ENCODE results near the gene ADAMTSL1. TPM values are rescaled to one million over a fixed set of nuclear protein-coding genes. Genes with fewer than 3 reads are reported as not detected.

Gene ADAMTSL1
- total and polyA plus RNA-seq, 2 of the 8 experiments (the other 6 are each of a cell fraction or from before 2014, with no cell fraction given): 0.84 to 1.1 TPM

GRCh38 chr9:18877984-18878383 lies 404.0 kb downstream of the ADAMTSL1 start:
- no peak overlapping the region for H3K27ac ChIP-seq (ENCODE audit: low read depth, low read length)
- FAIRE-seq: no peak

More at GRCh38 chr9:18877984-18878383, 404.0 kb downstream of the ADAMTSL1 start:
- H3K9me3 ChIP-seq (ENCODE audit: insufficient read depth in 2 of 2, low read depth in 1 of 2, low read length in 1 of 2): peaks cover 0 to 3% of the 10 kb centered on the region in 2 experiments; a peak in 2 of 4 replicates
- H4K20me1 ChIP-seq (replicated peaks in 1 of 2; ENCODE audit: control insufficient read depth in 1 of 2, insufficient read depth in 2 of 2, low read length in 2 of 2): no peaks in the 10 kb centered on the region
- no peaks in the 10 kb centered on the region for H3K36me3 ChIP-seq (ENCODE audit: control insufficient read depth in 2 of 4, insufficient read depth in 4 of 4, low read length in 3 of 4)
- H3K79me1 ChIP-seq (ENCODE audit: low read depth, low read length): no peaks in the 10 kb centered on the region
- no peak overlapping the region for H4K8ac ChIP-seq (ENCODE audit: extremely low read depth, insufficient read depth, low read length)
- H3K4me3 ChIP-seq (ENCODE audit: extremely low read depth in 1 of 4, insufficient read depth in 2 of 4, low read depth in 3 of 4, low read length in 4 of 4): no peak overlapping the region
- TF ChIP-seq TCF12 (IDR thresholded peaks at IDR 0.05; ENCODE audit: low read depth, low read length): no peak
- no peak for TF ChIP-seq ASH2L (IDR thresholded peaks at IDR 0.05; ENCODE audit: low read length)
- no peak for TF ChIP-seq PHF8 (conservative IDR thresholded peaks at IDR 0.05; ENCODE audit: low read depth, low read length)
- no peak for TF ChIP-seq JUND (IDR thresholded peaks at IDR 0.05; ENCODE audit: low read length)
- no peak for TF ChIP-seq RFX5 (IDR thresholded peaks at IDR 0.05; ENCODE audit: borderline replicate concordance, low read depth, low read length)
- no peak for TF ChIP-seq YY1 (IDR thresholded peaks at IDR 0.05; ENCODE audit: low read depth, low read length)
- TF ChIP-seq RNF2 (IDR thresholded peaks at IDR 0.05; ENCODE audit: borderline replicate concordance, low read depth, low read length, missing control alignments, poor library complexity, severe bottlenecking): no peak
- TF ChIP-seq SP2 (IDR thresholded peaks at IDR 0.05; ENCODE audit: low read length): no peak
- TF ChIP-seq, protein P1, sequence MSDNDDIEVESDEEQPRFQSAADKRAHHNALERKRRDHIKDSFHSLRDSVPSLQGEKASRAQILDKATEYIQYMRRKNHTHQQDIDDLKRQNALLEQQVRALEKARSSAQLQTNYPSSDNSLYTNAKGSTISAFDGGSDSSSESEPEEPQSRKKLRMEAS (IDR thresholded peaks at IDR 0.05): no peak
- TF ChIP-seq NRF1 (IDR thresholded peaks at IDR 0.05; ENCODE audit: low read depth, low read length): no peak
- no peak for TF ChIP-seq JUN (IDR thresholded peaks at IDR 0.05; ENCODE audit: low read depth, low read length)
- TF ChIP-seq CREB1 (IDR thresholded peaks at IDR 0.05): no peak
- no peak for TF ChIP-seq SAP30 (IDR thresholded peaks at IDR 0.05; ENCODE audit: insufficient read depth, insufficient replicate concordance, low read length)
- H2BK5ac ChIP-seq (ENCODE audit: low read depth, low read length): no peak overlapping the region
- H2BK15ac ChIP-seq (ENCODE audit: low read length): no peak overlapping the region
- H3K56ac ChIP-seq (replicated peaks; ENCODE audit: insufficient read length, low read depth, low read length): no peak overlapping the region
- H3K23ac ChIP-seq (ENCODE audit: insufficient read length): no peak overlapping the region
- 93% methylated on average over 3 of the region's 3 CpGs; no CpG with 5 or more reads in 1 of the 2 experiments for WGBS, 2 experiments (ENCODE audit: extremely low coverage in 1 of 2, insufficient coverage in 1 of 2, insufficient read length in 1 of 2, insufficient replicate concordance in 2 of 2, low coverage in 1 of 2, low lambda C conversion rate in 2 of 2, missing lambda C conversion rate in 1 of 2)
- H2BK12ac ChIP-seq (ENCODE audit: low read depth, low read length): no peak overlapping the region
- DNase-seq (ENCODE audit: low read depth in 1 of 2, low spot score in 2 of 2): no peak
- H3K79me2 ChIP-seq (ENCODE audit: control insufficient read depth in 1 of 2, insufficient read depth in 2 of 2, low read length in 2 of 2): no peaks in the 10 kb centered on the region
- no peaks in the 10 kb centered on the region for H3K23me2 ChIP-seq (ENCODE audit: low read depth, low read length)
- H3K18ac ChIP-seq (ENCODE audit: extremely low read depth, low read length): no peak overlapping the region
- H2AK5ac ChIP-seq (ENCODE audit: low read depth, low read length): no peak overlapping the region
- no peaks in the 10 kb centered on the region for H3K27me3 ChIP-seq (replicated peaks in 1 of 4; ENCODE audit: control insufficient read depth in 3 of 4, extremely low read depth in 1 of 4, insufficient read depth in 3 of 4, low read length in 3 of 4)
- H2BK20ac ChIP-seq (ENCODE audit: low read length): no peak overlapping the region
- no peak overlapping the region for H4K91ac ChIP-seq (replicated peaks; ENCODE audit: insufficient read length, low read length)
- no peak overlapping the region for H2BK120ac ChIP-seq (replicated peaks; ENCODE audit: low read depth, low read length)
- H3K9ac ChIP-seq (replicated peaks in 1 of 4; ENCODE audit: extremely low read depth in 1 of 4, low read depth in 3 of 4, low read length in 3 of 4): no peak overlapping the region
- H3K4me1 ChIP-seq (replicated peaks in 1 of 4; ENCODE audit: control insufficient read depth in 3 of 4, insufficient read depth in 4 of 4, low read length in 3 of 4): no peaks in the 10 kb centered on the region
- H2AFZ ChIP-seq (ENCODE audit: low read length): no peak overlapping the region
- H3K4ac ChIP-seq (replicated peaks; ENCODE audit: insufficient read length, low read depth, low read length): no peak overlapping the region
- CTCF ChIA-PET (ENCODE audit: partially characterized antibody): interaction anchor here (1.0 to 1.7 kb wide), 2 partner anchors 51 to 135 kb away, joined by 4 read pairs; no protein-coding TSS in a partner anchor
- no peak overlapping the region for H4K5ac ChIP-seq (ENCODE audit: insufficient read length, low read depth, low read length)
- H3K14ac ChIP-seq (ENCODE audit: insufficient read length): no peak overlapping the region
- POLR2A ChIA-PET (ENCODE audit: partially characterized antibody): no interaction called here
- H3K4me2 ChIP-seq (ENCODE audit: insufficient read depth in 1 of 2, low read depth in 2 of 2, low read length in 2 of 2): no peak overlapping the region

All from H1 (cell line).